Kidney (tissue), 14 donors: ENCODE measurements around the gene SRGAP3. TPM values are rescaled to one million over a fixed set of nuclear protein-coding genes. Genes with fewer than 3 reads are reported as not detected.

Experiments
- DNase-seq, 5 donors: peaks; one replicate each; pipeline ENCODE4 v3.0.0-alpha.2; 2013 to 2020
- FAIRE-seq: peaks from 2 replicates; lab custom pipeline; 2012; peaks lifted over from hg19 to GRCh38; lab: Jason Lieb, UNC
- H3K27ac ChIP-seq, 2 donors: one replicate each; pipeline ENCODE4 v1.7.0; 2013; ENCODE audit warnings: low read depth in 2 of 2, low read length in 2 of 2, inconsistent platforms in 1 of 2
- H3K27me3 ChIP-seq: one replicate; pipeline ENCODE4 v1.7.1; 2013; ENCODE audit warnings: low read length, inconsistent platforms; ENCODE audit not compliant: control insufficient read depth, insufficient read depth
- H3K36me3 ChIP-seq, 3 donors: one replicate each; pipeline versions ENCODE4 v1.7.0 to v1.7.1; 2013; ENCODE audit warnings: low read length in 3 of 3, control low read depth in 1 of 3, inconsistent platforms in 1 of 3; ENCODE audit not compliant: insufficient read depth in 3 of 3, control insufficient read depth in 2 of 3
- H3K4me1 ChIP-seq, 3 donors: one replicate each; pipeline versions ENCODE4 v1.7.0 to v1.7.1; 2013; ENCODE audit warnings: low read length in 3 of 3, inconsistent platforms in 1 of 3, low read depth in 1 of 3; ENCODE audit not compliant: control insufficient read depth in 2 of 3, insufficient read depth in 2 of 3
- H3K4me3 ChIP-seq, 3 donors: one replicate each; pipeline versions ENCODE4 v1.7.0 to v1.8.1; 2013; ENCODE audit warnings: low read length in 3 of 3, control low read depth in 1 of 3, inconsistent platforms in 1 of 3
- H3K9ac ChIP-seq, 3 donors: one replicate each; pipeline versions ENCODE4 v1.7.0 to v1.7.1; 2013; ENCODE audit warnings: low read length in 3 of 3, control low read depth in 1 of 3, inconsistent platforms in 1 of 3
- H3K9me3 ChIP-seq, 3 donors: one replicate each; pipeline versions ENCODE4 v1.7.0 to v1.7.1; 2013; ENCODE audit warnings: low read length in 3 of 3, control low read depth in 1 of 3, inconsistent platforms in 1 of 3; ENCODE audit not compliant: control insufficient read depth in 2 of 3, insufficient read depth in 1 of 3
- intact Hi-C: fragments of 100-400 bp; cut with DNase I; formaldehyde crosslinking; loops from one replicate; pipeline ENCODE4 v1.11.1; 2022
- polyA plus RNA-seq: library from polyadenylated mRNA; stranded (reverse); fragments of 350-450 nt; fragmentation: Illumina TruSeq; extraction: RNeasy Lipid Tissue Mini Kit (QIAGEN cat#74804); gene quantifications from one replicate; pipeline ENCODE4 v1.2.3, GENCODE V29; 2014; ENCODE audit warnings: low read depth, low replicate concordance; ENCODE audit not compliant: insufficient read depth
- total RNA-seq: library from RNA; stranded (reverse); fragmentation: NEBNext Ultra II Directional; extraction: Animal tissue kit (Norgen Biotek cat#: 25700); gene quantifications from one replicate; pipeline ENCODE4 v1.2.1, GENCODE V29; 2021
- TF ChIP-seq, protein P1 (sequence below): IDR thresholded peaks from 3 replicates; pipeline ENCODE4 v1.5.1; 2012; ENCODE audit warnings: mild to moderate bottlenecking, moderate library complexity, borderline replicate concordance; ENCODE audit not compliant: insufficient read depth; ENCODE audit errors: extremely low read depth
- donor health status: control.
- donor health status: control.
- donor health status: control.
- donor health status: control.
- donor health status: control.
- donor health status: DM: yes; HTN: yes; CAD: no.
- donor health status: Normal renal cell carcinoma (clear cell type).

SRGAP3 gene
- total and polyA plus RNA-seq, 2 donors from 2014 or later, result 4.1 to 24.3 TPM

DNA sequence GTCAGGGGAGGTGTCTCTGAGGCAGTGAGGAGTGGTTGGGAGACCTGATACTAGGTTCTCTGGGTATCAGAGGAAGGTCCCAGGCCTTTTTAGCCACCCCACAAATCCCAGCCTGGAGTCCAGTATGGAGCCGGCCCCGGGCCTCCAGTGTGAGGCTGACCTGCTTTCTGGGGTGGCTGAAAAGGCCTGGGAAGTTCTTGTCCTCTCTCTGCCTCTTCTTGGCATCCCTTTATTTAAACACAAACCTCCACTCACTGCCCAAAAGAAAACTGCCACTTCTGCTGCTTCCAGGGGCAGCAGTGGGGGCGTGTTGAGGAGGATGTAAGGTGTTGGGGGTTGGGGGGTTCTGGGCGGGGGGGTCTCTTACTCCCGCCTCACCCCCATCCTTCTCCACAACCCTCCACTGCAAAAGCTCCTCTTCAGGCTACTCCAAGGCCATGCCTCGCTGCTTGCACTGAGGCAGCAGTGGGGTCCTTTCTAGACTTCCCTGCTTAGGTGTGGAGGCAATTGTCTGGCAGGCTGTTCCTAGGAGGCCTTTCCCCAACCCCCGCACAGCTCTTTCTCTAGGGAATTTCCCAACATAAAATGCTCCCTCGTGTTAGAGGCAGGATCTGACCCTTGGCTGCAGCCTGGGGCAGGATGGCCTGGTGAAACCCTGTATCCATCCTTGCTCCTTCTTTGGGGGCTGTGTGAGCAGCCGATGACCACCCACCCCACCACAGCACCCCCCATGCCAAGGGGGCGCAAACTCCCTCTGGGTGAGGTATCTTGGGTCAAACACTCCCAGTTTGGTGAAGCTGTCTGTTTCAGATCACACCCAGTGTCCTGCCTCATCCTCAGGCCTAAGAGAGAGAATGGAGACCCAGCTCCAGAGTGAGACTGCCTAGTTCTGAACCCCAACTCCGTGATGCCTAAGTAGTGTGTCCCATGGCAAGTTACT lies 274.1 kb downstream of the SRGAP3 start:
- no peak overlapping the region for H3K4me3 ChIP-seq
- DNase-seq, result peak in 1 of 5 donors; percentile 7
- H3K9me3 ChIP-seq, result no peaks in the 10 kb centered on the region
- TF ChIP-seq, protein P1, sequence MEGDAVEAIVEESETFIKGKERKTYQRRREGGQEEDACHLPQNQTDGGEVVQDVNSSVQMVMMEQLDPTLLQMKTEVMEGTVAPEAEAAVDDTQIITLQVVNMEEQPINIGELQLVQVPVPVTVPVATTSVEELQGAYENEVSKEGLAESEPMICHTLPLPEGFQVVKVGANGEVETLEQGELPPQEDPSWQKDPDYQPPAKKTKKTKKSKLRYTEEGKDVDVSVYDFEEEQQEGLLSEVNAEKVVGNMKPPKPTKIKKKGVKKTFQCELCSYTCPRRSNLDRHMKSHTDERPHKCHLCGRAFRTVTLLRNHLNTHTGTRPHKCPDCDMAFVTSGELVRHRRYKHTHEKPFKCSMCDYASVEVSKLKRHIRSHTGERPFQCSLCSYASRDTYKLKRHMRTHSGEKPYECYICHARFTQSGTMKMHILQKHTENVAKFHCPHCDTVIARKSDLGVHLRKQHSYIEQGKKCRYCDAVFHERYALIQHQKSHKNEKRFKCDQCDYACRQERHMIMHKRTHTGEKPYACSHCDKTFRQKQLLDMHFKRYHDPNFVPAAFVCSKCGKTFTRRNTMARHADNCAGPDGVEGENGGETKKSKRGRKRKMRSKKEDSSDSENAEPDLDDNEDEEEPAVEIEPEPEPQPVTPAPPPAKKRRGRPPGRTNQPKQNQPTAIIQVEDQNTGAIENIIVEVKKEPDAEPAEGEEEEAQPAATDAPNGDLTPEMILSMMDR, result no peak
- H3K9ac ChIP-seq, result no peak overlapping the region
- intact Hi-C loops, result no loop called here
- H3K27me3 ChIP-seq, result no peaks in the 10 kb centered on the region
- no peak overlapping the region for H3K27ac ChIP-seq
- FAIRE-seq, result no peak
- H3K36me3 ChIP-seq, result no peaks in the 10 kb centered on the region
- no peaks in the 10 kb centered on the region for H3K4me1 ChIP-seq

GRCh38 chr3:8974458-8974857 lies 275.0 kb downstream of the SRGAP3 start:
- intact Hi-C loops, result loop anchor here (5.0 kb wide), 1 partner anchor 328 kb away; no protein-coding TSS in a partner anchor
- no peak for DNase-seq
- Histone ChIP-seq H3K9ac (no peak overlapping the region), H3K27me3 (no peaks in the 10 kb centered on the region), H3K9me3 (no peaks in the 10 kb centered on the region), H3K4me1 (no peaks in the 10 kb centered on the region), H3K4me3 (no peak overlapping the region), H3K36me3 (no peaks in the 10 kb centered on the region), H3K27ac (no peak overlapping the region)
- TF ChIP-seq, protein P1, result no peak
- no peak for FAIRE-seq

DNA sequence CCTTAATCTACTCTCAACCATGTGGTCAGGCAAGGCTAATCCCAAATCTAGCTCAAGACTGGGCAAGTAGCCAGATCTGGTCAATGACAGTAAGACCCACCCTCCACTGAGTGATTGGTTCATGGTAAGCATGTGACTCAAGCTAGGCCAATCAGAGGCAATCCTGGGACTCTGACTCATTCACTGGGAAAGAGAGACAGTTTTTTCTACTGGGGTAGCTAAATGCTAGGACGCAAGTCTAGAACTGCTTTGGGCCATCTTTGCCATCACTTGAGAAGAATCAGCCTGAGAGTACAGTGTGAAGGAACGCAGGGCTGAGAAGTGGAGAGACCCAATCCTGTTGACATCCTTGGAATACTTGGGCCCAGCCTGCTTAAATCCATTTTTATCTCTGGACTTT lies 276.8 kb downstream of the SRGAP3 start:
- TF ChIP-seq, protein P1, result no peak
- intact Hi-C loops, result loop anchor here (5.0 kb wide), 1 partner anchor 330 kb away; no protein-coding TSS in a partner anchor
- Histone ChIP-seq H3K27ac (no peak overlapping the region), H3K27me3 (no peaks in the 10 kb centered on the region), H3K36me3 (no peaks in the 10 kb centered on the region), H3K4me3 (no peak overlapping the region), H3K9ac (no peak overlapping the region), H3K9me3 (no peaks in the 10 kb centered on the region), H3K4me1 (no peaks in the 10 kb centered on the region)
- no peak for DNase-seq
- no peak for FAIRE-seq
